Measurements from ENCODE around the gene IL1RAPL1.

GRCh38 chrX:28997706-28998463 lies 410.6 kb downstream of the IL1RAPL1 start:
- TF ChIP-seq CTCF (IDR thresholded peaks at IDR 0.05) (no peak), POLR2AphosphoS5 (IDR thresholded peaks at IDR 0.05) (no peak), POLR2A (IDR thresholded peaks at IDR 0.05; ENCODE audit: low read depth) (no peak), EP300 (IDR thresholded peaks at IDR 0.05) (no peak)

Measured in esophagus muscularis mucosa (tissue), 4 donors.